ENCODE data around the gene VPS13D. TPM values are rescaled to one million over a fixed set of nuclear protein-coding genes. Genes with fewer than 3 reads are reported as not detected.

Gene VPS13D
- total and polyA plus RNA-seq, 2 experiments from 2014 or later = 9.7 to 35.7 TPM

DNA sequence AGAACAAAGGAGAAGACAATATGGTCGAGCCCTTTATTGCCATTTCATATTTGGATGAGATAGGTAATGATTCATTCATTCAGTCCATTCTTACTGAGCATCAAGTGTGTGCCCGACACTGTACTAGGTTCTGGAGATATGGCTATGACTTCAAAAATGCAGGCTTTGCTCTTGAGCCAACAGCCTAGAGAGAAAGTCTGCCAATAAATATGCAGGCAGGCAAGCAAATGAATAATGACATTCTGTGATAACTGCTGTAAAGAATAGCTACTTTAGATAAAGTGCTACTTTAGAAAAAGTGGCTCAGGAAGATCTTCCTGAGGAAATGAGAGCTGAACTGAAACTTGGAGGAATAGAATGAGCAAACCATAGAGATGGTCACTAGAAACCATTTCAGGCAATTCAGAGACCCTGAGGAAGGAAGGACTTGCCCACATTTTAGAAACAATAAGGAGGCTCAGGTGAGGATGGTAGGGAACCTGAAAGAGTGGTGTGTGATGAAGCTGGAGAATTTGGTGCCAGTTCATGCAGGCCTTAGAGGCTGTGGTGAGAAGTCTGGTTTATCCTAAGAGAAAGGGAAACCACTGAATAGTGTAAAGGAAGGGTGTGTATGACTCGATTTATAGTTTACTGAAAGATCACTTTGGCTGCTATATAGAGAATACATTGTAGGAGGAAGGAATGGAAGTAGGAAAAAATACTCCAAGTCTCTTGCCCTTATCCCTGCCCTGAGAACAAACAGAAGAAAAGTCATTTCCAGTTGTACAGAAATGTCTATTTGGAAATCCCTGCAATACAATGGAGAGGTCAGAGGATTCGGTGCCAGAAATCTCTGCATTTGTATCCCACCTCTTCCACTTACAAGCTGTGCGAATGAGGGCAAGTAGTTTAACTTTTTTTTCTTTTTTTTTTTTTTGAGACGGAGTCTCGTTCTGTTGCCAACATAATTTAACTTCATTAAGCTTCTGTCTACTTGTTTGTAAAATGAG lies 167.9 kb downstream of the VPS13D start:
- H3K27me3 ChIP-seq = no peaks in the 10 kb centered on the region
- no peaks in the 10 kb centered on the region for H3K9me3 ChIP-seq (ENCODE audit: low read depth)
- no peaks in the 10 kb centered on the region for H3K36me3 ChIP-seq
- TF ChIP-seq, protein P1, sequence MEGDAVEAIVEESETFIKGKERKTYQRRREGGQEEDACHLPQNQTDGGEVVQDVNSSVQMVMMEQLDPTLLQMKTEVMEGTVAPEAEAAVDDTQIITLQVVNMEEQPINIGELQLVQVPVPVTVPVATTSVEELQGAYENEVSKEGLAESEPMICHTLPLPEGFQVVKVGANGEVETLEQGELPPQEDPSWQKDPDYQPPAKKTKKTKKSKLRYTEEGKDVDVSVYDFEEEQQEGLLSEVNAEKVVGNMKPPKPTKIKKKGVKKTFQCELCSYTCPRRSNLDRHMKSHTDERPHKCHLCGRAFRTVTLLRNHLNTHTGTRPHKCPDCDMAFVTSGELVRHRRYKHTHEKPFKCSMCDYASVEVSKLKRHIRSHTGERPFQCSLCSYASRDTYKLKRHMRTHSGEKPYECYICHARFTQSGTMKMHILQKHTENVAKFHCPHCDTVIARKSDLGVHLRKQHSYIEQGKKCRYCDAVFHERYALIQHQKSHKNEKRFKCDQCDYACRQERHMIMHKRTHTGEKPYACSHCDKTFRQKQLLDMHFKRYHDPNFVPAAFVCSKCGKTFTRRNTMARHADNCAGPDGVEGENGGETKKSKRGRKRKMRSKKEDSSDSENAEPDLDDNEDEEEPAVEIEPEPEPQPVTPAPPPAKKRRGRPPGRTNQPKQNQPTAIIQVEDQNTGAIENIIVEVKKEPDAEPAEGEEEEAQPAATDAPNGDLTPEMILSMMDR (IDR thresholded peaks at IDR 0.05; ENCODE audit: low read depth, low read length) = no peak
- no peak overlapping the region for H3K27ac ChIP-seq
- H3K4me1 ChIP-seq (ENCODE audit: low read depth) = peaks cover 9% of the 10 kb centered on the region
- DNase-seq (ENCODE audit: low read depth in 1 of 2, low spot score in 1 of 2) = peak in 1 of 2 donors; percentile 57
- H3K4me3 ChIP-seq = no peak overlapping the region

DNA sequence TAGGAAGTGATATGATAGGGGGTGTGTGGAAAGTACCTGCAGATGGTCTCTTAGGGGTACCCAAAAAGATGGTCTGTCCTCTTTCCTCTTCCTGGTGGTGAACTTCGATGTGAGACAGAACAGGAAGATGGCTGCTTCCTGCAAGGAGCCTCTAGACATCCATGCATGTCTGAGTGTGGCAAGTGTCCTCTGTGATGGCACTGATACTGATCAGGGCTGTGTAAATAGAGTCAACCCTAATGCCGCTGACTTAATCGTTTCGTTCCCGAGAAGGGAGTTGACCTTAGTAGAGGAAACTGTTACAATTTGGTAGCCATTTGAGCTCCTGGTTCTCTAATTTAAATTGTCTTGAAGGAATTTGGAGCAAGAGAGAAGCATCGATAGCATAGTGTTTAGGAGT lies 168.6 kb downstream of the VPS13D start:
- Histone ChIP-seq H3K4me1 (ENCODE audit: low read depth) (peaks cover 10% of the 10 kb centered on the region), H3K36me3 (no peaks in the 10 kb centered on the region), H3K27ac (no peak overlapping the region), H3K27me3 (no peaks in the 10 kb centered on the region), H3K9me3 (ENCODE audit: low read depth) (no peaks in the 10 kb centered on the region), H3K4me3 (no peak overlapping the region)
- TF ChIP-seq, protein P1 (IDR thresholded peaks at IDR 0.05; ENCODE audit: low read depth, low read length) = no peak
- no peak for DNase-seq (ENCODE audit: low read depth in 1 of 2, low spot score in 1 of 2)

DNA sequence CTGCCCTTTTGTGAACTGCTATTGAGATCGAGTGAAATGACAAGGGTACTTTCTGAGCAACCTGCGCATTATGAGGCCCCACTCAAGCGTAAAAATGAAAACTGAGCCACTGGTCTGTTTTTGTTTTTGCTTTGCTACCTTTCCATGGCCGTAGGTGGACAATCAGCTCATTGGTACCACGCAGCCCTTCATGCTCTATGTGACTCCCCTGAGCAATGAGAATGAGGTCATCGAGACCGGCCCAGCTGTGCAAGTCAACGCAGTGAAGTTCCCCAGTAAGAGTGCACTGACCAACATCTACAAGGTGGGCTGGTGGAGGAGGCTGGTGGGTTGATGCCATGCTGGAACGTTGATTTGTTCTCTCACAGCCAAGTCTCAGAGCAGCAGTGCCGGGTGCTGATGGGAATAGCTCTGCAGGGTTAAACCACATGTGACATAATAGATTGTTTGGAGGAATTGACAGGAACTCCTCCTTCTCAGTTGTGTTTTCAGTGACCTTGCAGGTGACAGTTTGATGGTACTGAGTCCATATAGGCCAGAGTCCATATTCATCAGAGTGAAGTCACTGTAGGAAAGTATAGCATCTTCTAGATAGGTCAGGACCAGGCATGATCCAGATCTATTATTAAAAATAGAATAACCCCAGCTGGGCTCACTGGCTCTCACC lies 170.3 kb downstream of the VPS13D start:
- TF ChIP-seq, protein P1 (IDR thresholded peaks at IDR 0.05; ENCODE audit: low read depth, low read length) = no peak
- Histone ChIP-seq H3K4me1 (ENCODE audit: low read depth) (peaks cover 27% of the 10 kb centered on the region), H3K27me3 (no peaks in the 10 kb centered on the region), H3K4me3 (no peak overlapping the region), H3K9me3 (ENCODE audit: low read depth) (no peaks in the 10 kb centered on the region), H3K36me3 (no peaks in the 10 kb centered on the region), H3K27ac (no peak overlapping the region)
- DNase-seq (ENCODE audit: low read depth in 1 of 2, low spot score in 1 of 2) = no peak

DNA sequence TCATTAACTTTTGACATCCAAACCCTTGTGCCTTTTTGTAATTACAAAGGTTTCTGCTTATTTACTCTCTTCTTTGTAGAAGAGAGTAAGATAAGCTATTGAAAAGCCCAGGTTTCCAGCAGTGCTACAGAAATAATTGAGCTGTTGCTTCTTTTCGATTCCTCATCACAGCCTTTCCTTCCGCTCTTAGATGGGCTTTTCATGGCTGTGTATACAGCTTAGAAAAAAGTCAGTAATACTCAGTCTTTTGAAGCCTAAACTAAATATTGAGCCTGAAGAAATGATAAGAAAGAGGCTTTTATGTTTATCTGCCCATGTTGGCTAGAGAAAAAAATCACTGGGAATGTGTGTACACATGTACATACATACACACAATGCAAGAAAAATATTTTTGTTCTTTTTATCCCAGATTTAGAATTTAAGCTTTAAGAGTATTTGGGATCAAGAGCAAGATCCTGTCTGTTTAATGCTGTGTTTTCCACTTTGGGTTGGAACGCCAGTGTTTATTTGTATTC lies 172.4 kb downstream of the VPS13D start:
- TF ChIP-seq, protein P1 (IDR thresholded peaks at IDR 0.05; ENCODE audit: low read depth, low read length) = no peak
- Histone ChIP-seq H3K36me3 (no peaks in the 10 kb centered on the region), H3K27ac (no peak overlapping the region), H3K4me3 (no peak overlapping the region), H3K9me3 (ENCODE audit: low read depth) (no peaks in the 10 kb centered on the region), H3K4me1 (ENCODE audit: low read depth) (peaks cover 46% of the 10 kb centered on the region), H3K27me3 (no peaks in the 10 kb centered on the region)
- DNase-seq (ENCODE audit: low read depth in 1 of 2, low spot score in 1 of 2) = no peak

DNA sequence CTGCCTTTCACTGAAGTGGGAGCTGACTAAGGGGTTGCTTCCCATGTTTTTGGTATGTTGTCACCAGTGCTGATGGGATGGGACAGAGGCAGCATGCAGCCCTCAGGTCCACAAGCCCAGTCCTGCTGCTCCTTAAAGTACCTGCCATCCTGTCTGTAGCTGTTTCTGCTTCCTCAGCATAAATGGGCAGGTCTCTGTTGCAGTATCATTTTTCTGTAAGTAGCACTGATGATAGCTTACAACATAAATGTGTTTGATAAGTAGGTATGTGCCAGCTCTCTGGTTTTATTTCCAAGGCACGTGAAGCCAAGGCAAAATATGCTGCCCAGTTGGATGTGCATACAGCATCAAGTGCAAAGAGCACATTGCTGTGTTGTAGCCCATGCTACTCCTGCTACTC lies 173.0 kb downstream of the VPS13D start:
- Histone ChIP-seq H3K4me1 (ENCODE audit: low read depth) (peaks cover 51% of the 10 kb centered on the region), H3K9me3 (ENCODE audit: low read depth) (no peaks in the 10 kb centered on the region), H3K27ac (no peak overlapping the region), H3K27me3 (no peaks in the 10 kb centered on the region), H3K4me3 (no peak overlapping the region), H3K36me3 (no peaks in the 10 kb centered on the region)
- DNase-seq (ENCODE audit: low read depth in 1 of 2, low spot score in 1 of 2) = no peak
- TF ChIP-seq, protein P1 (IDR thresholded peaks at IDR 0.05; ENCODE audit: low read depth, low read length) = no peak
